ENCODE data around the gene SAAL1. TPM values are rescaled to one million over a fixed set of nuclear protein-coding genes. Genes with fewer than 3 reads are reported as not detected.

Gene SAAL1
- total RNA-seq, 1 experiment from 2014 or later = 37.3 TPM

DNA sequence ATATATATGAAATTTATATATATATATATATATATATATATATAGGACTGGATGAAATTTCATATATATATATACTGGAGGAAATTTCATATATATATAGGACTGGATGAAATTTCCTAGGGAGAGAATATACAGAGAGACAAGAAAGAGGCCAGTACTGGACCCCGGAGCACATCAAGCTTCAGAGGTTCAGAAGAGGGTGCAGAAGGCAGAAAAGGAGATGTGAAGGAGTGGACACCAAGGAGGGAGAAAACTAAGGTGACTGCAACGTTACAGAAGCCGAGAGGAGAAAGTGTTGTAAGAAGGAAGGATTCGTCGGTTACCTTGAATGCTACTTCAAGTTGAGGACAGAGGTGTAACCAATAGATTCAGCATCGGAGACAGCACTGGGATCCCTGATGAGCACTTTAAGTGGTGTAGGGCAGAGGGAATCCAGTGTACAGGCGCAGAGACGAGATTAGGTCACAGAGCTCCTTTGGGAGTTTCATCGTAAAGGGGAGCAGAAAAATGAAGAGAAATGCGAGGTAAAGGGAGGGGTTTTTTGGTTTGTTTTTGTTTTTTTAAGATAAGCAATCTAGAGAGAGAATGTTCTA lies 51.3 kb downstream of the SAAL1 start:
- DNase-seq (ENCODE audit: low read depth, low spot score) = no peak
- in situ Hi-C loops (cut with HindIII; ENCODE audit: low pct_unique_long_range_greater_than_20kb, low sequenced_read_pairs) = no loop called here

DNA sequence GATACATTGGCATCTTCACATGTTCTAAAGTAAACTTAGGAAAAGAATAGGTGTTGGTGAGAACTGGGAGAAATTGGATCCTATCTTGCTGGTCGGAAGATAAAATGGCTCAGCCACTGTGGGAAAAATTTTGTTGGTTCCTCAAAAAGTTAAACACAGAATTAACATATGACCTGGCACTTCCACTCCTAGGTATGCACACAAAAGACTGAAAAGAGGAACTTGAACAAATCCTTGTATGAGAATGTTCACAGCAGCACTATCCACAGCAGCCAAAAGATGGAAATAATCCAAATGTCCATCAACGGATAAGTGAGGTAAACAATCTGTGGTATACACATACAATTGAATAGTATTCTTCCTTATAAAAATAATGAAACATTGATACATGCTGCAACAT lies 55.0 kb downstream of the SAAL1 start:
- DNase-seq (ENCODE audit: low read depth, low spot score) = no peak
- in situ Hi-C loops (cut with HindIII; ENCODE audit: low pct_unique_long_range_greater_than_20kb, low sequenced_read_pairs) = no loop called here

- in situ Hi-C loops (cut with HindIII; ENCODE audit: low pct_unique_long_range_greater_than_20kb, low sequenced_read_pairs) = no loop called here
- no peak for DNase-seq (ENCODE audit: low read depth, low spot score)
Observed at GRCh38 chr11:18046116-18046777, 59.6 kb downstream of the SAAL1 start, which contains the start of gene TPH1. TSS of gene TPH1 (minus strand) at chr11:18046269. CDS start at chr11:18040762, 5,507 bp downstream.

- in situ Hi-C loops (cut with HindIII; ENCODE audit: low pct_unique_long_range_greater_than_20kb, low sequenced_read_pairs) = no loop called here
- no peak for DNase-seq (ENCODE audit: low read depth, low spot score)
Observed at GRCh38 chr11:18036456-18036855, 69.4 kb downstream of the SAAL1 start.

Small RNA genes lying within 50 kb of the gene (small RNA-seq; reads per million reads assigned to genes)
- gene HIGD1AP5 = 0 reads per million in 2 experiments

Other genes with a start within 250 kb of the SAAL1 start
- 24.1 and 35.1 TPM in 2 replicates for gene SERGEF, start 93.0 kb downstream of the SAAL1 start, total RNA-seq (2014; rRNA removed; shearing (Covaris generic))
- gene TPH1, start 59.8 kb downstream of the SAAL1 start, total RNA-seq (2014; rRNA removed; shearing (Covaris generic)) = 0.11 TPM in 1 of 2 replicates, not detected in the other
- gene MRGPRX3, start 26.5 kb upstream of the SAAL1 start, total RNA-seq (2014; rRNA removed; shearing (Covaris generic)) = 0.11 and 0.21 TPM in 2 replicates
- 0.16 and 0.29 TPM in 2 replicates for gene MRGPRX4, start 66.8 kb upstream of the SAAL1 start, total RNA-seq (2014; rRNA removed; shearing (Covaris generic))
- not detected in 2 replicates for gene SAA4, start 130.7 kb upstream of the SAAL1 start, total RNA-seq (2014; rRNA removed; shearing (Covaris generic))
- not detected in 2 replicates for gene SAA2, start 142.6 kb upstream of the SAAL1 start, total RNA-seq (2014; rRNA removed; shearing (Covaris generic))
- 0.40 TPM in 1 of 2 replicates, not detected in the other for gene SAA1, start 160.2 kb upstream of the SAAL1 start, total RNA-seq (2014; rRNA removed; shearing (Covaris generic))
- 196 and 240 TPM in 2 replicates for gene HPS5, start 216.1 kb upstream of the SAAL1 start, total RNA-seq (2014; rRNA removed; shearing (Covaris generic))
- gene GTF2H1, start 216.5 kb upstream of the SAAL1 start, total RNA-seq (2014; rRNA removed; shearing (Covaris generic)) = 129 and 153 TPM in 2 replicates